GM21367 (cell line): ENCODE measurements around the gene ADIPOR2.
"Not testable (repeated sequence)": the region's sequence is repeated elsewhere in the genome, so short reads cannot be mapped to it uniquely, and the experiment has no call there.

Experiments used
- ATAC-seq: cut with Tn5 transposase; IDR thresholded peaks from one replicate; pipeline ENCODE4 v1.9.1; 2021; ENCODE audit not compliant: unreplicated experiment

Gene ADIPOR2

DNA sequence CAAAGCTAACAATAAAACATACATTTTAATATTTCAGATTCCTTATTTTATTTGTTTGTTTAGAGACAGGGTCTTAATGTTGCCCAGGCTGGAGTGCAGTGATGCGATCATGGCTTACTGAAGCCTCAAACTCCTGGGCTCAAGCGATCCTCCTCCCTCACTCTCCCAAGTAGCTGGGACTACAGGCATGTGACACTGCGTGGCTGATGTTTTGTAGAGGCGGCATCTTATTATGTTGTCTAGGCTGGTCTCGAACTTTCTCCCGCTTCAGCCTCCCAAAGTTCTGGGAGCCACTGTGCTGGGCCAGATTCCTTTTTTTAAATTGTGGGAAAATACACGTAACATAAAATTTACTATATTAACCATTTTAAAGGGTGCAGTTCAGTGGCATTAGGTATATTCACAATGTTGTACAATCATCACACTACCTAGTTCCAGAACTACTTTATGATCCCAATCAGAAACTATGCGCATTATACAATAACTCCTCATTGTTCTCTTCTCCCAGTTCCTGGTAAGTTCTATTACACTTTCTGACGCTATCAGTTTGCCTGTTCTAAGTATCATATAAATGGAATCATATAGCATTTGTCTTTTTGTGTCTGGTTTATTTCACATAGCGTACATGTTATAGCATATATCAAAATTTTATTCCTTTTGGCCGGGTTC, 40.3 kb downstream of the ADIPOR2 start:
- no peak for ATAC-seq

DNA sequence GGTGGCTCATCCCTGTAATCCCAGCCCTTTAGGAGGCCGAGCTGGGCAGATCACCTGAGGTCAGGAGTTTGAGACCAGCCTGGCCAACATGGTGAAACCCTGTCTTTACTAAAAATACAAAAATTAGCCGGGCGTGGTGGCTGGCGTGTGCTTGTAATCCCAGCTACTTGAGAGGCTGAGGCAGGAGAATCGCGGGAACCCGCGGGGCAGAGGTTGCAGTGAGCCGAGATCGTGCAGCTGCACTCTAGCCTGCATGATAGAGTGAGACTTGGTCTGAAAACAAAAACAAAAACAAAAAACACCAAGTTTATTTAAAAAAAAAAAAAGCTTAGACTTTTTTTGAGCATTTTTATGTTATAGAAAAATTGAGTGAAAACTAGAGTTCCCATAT, 40.8 kb downstream of the ADIPOR2 start:
- ATAC-seq, result not testable (repeated sequence)

DNA sequence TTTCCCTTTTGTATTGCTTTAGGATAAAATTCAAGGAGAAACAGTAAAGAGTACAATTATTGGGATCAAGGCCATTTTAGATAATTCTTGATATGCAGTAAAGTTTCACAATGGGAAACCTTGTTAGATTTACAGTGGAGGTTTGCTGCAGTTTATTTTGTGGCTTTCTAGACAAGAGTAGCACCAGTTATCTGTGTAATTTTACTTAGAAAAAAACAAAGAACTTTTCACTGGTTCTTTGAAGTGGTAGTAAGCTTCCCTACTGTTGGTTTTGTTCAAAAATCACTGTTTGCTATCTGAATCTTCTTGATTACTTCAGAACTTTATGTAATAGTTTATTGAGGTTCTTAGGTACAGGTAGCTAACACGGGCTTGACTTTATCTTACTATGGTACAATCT, 42.0 kb downstream of the ADIPOR2 start:
- ATAC-seq, result no peak

DNA sequence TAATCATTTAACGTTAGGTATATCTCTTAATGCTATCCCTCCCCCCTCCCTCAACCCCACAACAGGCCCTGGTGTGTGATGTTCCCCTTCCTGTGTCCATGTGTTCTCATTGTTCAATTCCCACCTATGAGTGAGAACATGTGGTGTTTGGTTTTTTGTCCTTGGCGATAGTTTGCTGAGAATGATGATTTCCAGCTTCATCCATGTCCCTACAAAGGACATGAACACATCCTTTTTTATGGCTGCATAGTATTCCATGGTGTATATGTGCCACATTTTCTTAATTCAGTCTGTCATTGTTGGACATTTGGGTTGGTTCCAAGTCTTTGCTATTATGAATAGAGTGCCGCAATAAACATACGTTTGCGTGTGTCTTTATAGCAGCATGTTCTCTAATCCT, 42.8 kb downstream of the ADIPOR2 start:
- not testable (repeated sequence) for ATAC-seq

DNA sequence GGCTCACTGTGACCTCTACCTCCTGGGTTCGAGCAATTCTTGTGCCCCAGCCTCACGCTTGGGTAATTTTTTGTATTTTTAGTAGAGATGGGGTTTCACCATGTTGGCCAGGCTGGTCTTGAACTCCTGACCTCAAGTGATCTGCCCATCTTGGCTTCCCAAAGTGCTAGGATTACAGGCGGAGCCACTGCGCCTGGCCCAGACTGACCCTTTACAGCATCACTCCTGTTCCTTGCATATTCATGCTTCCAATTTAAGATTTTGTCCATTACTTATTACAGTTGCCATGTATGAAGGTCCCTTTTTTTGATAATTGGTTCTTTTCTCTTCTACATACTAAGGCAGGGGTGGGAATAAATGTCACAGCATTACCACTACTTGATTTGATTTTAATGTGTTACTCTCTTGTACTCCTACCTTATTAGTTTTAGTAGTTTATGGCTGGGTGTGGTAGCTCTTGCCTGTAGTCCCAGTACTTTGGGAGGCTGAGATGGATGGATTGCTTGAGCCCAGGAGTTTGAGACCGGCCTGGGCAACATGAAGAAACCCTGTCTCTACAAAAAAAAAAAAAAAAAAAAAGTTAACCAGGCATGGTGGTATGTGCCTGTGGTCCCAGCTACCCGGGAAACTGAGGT, 46.9 kb downstream of the ADIPOR2 start:
- no peak for ATAC-seq

DNA sequence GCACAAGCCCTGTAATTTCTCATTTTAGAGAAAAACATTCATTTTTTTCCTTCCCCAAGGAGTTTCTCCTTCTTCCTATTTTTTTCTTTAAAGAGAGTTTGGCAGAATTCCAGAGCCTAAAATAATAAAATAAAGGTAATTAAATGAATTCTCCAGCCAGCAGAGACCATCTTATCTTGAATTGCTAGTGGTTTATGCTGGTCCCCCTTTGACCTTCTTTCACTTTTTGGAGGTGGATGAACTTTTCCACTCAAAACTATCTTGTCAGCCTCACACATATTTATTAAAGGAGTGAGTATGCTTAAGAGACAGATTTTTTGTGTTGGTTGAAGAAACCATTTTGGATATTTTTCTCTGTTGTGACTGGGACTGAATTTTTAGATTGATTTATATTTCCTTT, 47.6 kb downstream of the ADIPOR2 start:
- ATAC-seq, result no peak

DNA sequence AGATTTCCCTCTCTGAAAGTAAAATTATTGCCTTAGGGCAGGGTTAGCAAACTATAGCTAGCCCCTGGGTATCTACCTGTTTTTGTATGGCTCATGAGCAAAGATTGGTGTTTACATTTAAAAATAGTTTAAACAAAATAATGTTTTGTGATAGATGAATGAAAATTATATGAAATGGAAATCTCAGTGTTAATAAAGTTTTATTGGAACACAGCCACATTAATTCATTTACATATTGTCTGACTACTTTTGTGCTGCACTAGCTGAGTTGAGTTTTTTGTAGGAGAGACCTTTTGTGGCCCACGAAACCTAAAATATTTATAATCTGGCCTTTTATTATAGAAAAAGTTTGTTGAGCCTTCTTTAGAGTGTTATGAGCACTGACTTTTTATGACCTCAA, 48.5 kb downstream of the ADIPOR2 start:
- ATAC-seq, result no peak

DNA sequence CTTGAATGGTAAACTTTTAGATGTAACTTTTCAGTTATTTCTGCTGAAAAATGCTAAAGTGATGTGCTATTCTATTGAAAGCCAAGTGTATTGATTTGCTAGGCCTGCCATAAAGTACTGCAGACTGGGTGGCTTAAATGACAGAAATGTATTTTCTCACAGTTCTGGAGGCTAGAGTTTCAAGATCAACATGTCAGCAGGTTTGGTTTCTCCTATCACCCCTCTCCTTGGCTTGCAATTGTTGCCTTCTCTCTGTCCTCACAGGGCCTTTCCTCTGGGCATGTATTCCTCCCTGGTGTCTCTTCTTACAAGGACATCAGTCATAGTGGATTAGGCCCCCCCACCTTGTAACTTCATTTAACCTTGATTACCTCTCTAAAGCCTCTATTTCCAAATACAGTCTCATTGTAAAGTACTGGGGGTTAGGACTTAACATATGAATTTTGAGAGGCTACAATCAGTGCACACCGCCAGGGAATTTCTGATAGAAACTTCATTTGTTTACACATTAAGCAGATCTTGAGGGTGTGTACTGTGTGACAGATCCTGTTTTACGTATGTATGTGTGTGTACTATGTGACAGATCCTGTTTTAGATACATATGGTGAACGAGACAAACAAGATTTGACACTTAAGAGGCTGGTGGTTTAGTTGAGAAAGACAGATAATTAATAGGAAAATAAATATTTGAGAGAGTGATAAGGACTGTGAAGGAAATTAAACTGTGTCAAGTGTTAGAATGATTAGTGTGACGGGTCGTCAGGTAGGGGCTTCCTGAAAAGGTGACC, 49.5 kb downstream of the ADIPOR2 start:
- no peak for ATAC-seq

DNA sequence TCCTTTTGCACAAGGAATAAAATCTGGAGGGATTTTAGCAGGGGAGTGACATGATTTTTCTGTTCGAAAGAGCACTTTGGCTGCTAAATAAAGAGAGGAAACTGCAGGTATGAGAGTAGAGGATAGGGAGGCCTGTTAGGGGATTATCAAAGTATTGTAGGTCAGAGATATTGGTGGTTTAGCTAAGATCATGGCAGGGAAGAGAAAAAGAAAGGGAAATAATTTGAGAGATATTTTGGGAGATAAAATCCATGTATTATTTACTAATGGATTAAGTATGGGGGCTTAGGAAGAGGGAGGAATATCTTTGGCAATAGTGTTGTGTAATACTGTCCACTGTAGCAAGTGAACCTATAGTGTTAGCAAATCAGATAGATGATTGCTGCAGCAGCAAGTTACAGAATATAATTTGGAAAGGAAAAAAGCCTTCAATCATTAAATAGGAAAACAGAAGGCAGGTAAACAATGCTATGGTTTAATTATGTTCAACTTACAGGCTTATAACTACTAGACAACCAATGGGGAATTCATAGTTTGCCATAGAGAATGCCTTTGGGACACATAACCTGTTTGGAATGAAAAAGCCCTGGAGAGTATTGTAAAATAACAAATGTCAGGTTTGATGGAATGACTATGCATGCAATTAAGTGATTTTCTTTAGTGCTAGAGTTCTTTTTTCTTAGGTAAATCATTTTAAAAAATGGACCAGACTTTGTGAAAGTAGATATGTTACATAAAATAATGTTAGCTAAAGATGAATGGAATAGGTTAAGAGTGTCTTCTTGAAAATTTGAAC, 50.5 kb downstream of the ADIPOR2 start:
- no peak for ATAC-seq

DNA sequence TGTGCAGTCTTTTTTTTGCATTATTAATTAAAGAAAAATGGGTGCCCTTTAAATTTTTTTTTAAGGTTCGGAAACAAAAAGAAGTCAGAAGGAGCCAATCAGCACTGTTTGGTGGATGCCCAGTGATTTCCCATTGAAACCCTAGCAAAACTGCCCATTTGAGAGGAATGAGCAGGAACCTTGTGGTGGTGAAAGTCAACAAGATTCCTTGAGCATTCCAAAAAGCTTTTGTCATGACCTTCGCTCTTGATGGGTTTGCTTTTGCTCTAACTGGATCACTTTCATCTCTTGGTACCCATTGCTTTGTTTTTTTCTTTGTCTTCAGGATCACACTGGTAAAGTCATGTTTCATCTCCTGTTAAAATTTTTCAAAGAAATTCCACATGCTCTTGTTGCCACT, 54.1 kb downstream of the ADIPOR2 start:
- no peak for ATAC-seq

DNA sequence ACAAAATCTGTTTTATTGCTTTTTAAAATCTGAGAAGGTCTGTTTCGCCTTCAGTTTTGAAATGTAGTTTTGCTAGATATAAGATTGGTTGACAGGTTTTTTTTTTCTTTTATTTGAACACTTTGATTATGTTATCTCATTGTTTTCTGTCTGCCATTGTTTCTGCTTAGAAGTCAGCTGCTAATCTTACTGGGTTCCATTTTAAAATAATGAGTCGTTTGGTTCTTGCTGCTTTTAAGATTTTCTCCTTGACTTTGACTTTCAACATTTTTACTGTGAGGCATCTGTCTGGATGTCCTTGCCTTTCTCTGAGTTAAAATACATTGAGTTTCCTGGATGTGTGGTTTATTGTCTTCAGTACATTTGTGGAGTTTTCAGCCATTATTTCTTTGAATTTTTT, 56.7 kb downstream of the ADIPOR2 start:
- ATAC-seq, result no peak

DNA sequence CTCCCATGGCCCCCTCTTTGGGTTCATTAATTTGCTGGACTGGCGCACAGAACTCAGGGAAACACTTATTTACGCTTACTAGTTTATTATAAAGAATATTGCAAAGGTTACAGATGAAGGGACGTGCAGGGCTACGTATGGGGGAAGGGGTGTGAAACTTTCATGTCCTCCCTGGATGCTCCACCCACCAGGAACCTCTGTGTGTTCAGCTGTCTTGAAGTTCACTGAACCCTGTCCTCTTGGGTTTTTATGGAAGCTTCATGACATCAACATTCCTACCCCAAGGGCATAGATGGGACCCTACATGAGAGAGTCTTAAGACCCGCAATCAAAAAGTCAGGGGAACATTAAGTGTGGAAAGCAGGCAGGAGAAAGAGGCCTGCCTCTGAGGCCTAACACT, 58.1 kb downstream of the ADIPOR2 start:
- ATAC-seq, result no peak

DNA sequence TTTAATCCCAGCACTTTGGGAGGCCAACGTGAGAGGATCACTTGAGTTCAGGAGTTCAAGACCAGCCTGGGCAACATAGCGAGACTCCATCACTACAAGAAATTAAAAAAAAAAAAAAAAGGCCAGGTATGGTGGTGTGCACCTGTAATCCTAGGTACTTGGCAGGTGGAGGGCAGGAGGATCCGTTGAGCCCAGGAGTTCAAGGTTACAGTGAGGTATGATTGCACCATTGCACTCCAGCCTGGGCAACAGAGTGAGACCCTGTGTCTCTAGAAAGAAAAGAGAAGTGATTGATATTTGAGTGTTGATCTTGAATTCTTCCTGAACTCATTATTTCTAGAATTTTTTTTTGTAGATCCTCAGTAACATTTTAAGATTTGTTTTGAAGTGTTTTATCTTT, 59.4 kb downstream of the ADIPOR2 start:
- no peak for ATAC-seq

DNA sequence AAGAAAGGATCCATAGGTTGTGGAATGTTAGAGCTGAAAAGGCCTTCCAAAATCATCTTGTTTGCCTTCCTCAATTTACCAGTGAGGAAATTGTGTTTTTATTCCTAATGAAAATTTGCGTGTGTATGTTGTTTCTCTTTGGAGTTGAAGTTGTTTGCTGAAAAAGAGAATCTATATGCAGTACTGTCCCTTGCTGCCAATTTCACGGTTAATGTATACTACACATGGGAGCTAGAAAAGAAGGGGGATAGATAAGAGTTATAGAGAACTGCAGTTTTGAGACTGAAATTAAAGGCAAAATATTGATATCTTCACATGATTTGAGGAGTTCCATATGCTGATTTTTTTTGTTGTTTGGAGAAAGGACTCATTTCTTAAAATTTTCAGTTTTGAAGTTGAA, 67.5 kb downstream of the ADIPOR2 start:
- no peak for ATAC-seq

DNA sequence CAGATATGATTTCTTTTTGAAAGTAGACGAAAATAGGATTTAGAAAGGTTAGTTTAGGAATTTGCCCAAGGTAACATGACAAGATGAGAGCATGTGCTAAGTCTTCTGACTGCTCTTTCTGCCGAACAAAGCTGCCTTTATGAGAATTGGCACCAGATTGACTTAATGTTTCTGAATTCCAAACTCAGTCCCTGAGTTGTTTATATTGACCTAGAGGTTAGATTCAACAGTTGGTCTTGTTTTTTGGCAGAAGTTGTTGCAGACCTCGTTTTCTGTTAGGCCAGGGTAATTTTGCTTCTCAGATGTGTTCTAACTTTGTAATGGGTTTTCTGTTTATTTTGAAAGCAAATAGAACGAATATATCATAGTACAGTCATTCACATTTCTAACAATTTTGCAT, 68.0 kb downstream of the ADIPOR2 start:
- ATAC-seq, result no peak

DNA sequence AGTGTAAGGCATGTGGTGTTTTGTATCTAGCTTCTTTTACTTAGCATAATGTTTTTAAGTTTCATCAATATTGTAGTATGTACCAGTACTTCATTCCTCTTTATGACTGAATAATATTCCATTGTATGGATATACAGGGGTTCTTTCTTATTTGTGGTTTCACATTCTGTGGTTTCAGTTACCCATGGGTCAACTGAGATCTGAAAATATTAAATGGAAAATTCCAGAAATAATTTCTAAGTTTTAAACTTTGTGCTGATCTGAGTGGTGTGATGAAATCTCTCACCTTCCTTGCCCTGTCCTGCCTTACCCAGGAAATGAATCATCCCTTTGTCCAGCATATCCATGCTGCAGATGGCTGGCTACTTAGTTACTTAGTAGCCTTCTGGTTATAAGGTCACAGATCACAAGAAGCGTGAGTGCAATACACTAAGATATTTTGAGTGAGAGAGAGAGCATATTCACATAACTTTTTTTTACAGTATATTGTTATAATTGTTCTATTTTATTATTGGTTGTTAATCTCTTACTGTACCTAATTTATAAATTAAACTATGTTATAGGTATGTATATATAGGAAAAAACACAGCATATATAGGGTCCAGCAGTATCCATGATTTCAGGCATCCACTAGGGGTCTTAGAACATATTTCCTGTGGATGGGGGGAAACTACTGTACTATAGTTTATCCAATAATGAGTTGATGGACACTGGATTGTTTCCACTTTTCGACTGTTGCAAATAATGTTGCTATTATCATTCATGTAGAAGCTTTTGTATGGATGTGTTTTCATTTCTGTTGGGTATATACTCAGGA, 69.9 kb downstream of the ADIPOR2 start:
- no peak for ATAC-seq

DNA sequence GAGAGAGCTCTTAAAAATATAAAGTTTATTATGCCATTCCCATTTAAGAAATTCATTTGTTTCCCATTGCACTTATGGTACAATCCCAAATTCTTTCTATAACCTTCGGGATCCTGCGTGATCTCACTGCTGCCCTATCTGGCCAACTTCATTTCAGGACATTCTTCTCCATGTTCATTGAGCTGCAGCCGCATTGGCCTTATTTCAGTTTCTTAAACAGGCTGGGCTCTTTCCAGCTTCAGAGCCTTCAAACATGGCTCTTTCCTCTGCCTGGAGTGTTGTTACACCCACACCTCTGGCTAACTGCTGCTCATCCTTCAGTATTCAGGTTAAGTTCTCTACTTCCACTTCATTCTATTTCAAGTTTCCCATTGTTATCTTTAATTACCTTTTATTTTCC, 71.0 kb downstream of the ADIPOR2 start:
- no peak for ATAC-seq

DNA sequence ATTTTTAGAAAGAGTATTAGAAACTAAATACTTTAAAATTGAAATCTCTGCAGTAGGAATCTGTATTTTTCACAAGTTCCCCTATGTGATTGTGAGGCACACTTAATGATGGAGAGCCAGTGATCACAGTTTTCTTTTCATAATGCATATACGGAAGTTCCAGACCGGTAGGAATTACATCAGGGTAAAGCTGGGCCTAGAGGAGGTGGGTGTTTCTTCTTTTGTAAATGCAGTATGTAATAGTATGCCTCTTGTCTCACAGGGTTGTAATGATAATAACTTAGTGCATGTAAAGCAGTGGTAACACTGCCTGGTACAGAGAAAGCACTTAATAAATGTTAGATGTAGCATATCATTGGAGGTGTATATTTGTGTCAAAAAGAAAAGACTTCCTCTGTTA, 72.3 kb downstream of the ADIPOR2 start:
- no peak for ATAC-seq

DNA sequence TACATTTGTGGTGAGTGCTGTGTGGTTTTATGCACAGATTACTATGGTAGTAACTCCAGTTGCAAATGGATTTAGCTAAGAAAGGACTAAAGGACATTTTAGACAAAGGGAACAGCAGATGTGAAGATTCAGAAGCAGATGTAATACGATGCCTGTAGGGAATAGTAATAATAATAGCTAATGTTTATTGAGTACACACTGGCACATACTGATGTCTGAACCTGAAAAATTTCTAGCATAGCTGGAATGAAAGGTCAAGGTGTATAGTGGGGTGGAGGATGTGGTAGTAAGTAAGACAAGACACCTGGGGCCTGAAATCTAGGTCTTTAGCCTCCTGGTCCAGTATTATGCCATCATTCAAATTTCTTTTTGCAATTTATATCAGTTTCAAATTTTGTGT, 75.2 kb downstream of the ADIPOR2 start:
- no peak for ATAC-seq

DNA sequence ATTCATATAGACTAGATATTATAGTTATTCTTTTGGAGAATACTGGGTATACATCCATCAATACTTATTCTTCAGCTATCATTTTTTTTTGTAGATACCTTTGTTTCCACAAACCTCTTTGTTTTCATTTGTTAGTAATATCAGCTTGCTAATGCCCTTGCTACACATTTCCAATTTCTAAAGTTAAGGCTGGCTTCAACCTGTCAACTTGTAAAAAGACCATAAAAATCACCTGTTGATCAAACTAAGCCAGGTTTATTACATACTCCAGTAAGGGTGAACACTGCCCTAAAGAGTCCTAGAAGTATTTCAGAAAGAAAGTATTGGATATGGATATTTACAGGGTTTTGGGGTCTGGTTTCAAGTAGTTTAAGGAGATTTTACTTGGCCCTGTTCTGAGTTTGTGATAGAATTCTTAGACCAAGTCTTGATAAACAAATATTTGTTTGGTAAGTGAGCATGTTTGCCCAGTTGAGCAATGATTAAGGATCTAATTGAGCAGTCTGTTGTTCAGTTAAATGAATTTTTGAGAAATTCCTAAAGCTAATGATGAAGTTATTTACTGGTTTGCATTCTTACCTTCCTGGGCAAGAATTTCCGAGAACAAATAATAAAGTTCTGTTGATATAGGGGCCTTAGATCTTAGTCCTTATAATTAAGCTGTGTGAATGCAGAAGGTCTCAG, 76.7 kb downstream of the ADIPOR2 start:
- no peak for ATAC-seq
